Measurements from ENCODE around the gene GRM8. TPM values are rescaled to one million over a fixed set of nuclear protein-coding genes. Genes with fewer than 3 reads are reported as not detected.
A peak's percentile ranks its signal among the peaks of the same experiment; 100 is the strongest.

The GRM8 gene
- polyA plus RNA-seq: not detected

- Mint-ChIP-seq H3K27me3 (peaks cover 55% of the 10 kb centered on the region), H3K36me3 (no peaks in the 10 kb centered on the region), H3K27ac (peak within 1 kb of the TSS in 1 of 3 donors; percentile 6), H3K4me1 (peaks cover 6 to 14% (median 7%) of the 10 kb centered on the region in 3 donors), H3K4me3 (peak within 1 kb of the TSS; percentile 89 to 94 (median 92)), H3K9me3 (no peaks in the 10 kb centered on the region)
Measured at GRCh38 chr7:127252778-127253280, at the start of gene GRM8. TSS of gene GRM8 (minus strand) at chr7:127252941.

GRCh38 chr7:127290801-127291361 is 38.1 kb upstream of the GRM8 start:
- Mint-ChIP-seq H3K4me1 (no peaks in the 10 kb centered on the region), H3K4me3 (no peak overlapping the region), H3K36me3 (no peaks in the 10 kb centered on the region), H3K9me3 (no peaks in the 10 kb centered on the region), H3K27ac (no peak overlapping the region), H3K27me3 (peaks cover 2% of the 10 kb centered on the region)

GRCh38 chr7:127290116-127290655 is 37.4 kb upstream of the GRM8 start:
- H3K4me3 Mint-ChIP-seq: no peak overlapping the region
- H3K27me3 Mint-ChIP-seq: peaks cover 2% of the 10 kb centered on the region
- H3K27ac Mint-ChIP-seq: no peak overlapping the region
- H3K36me3 Mint-ChIP-seq: no peaks in the 10 kb centered on the region
- no peaks in the 10 kb centered on the region for H3K4me1 Mint-ChIP-seq
- no peaks in the 10 kb centered on the region for H3K9me3 Mint-ChIP-seq

DNA sequence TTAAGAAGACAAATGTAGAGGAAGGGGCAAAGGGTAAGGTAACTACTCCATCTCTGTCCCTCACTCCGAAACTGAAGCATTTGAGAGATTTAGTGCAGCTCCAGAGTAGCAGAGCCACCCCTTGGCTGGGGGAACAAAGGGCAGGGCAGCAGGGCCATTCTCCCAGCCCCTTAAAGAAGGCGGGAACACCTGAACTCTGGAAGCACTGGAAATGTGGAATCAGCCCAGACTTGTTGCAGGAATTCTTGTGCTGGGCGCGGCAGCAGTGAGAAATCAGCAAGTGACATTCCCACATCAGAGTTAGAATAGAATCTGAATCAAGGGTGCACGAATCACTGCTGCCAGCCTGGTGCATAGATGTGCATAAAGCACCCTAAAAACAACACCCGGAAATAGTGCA is 34.4 kb upstream of the GRM8 start:
- H3K4me3 Mint-ChIP-seq: no peak overlapping the region
- H3K9me3 Mint-ChIP-seq: no peaks in the 10 kb centered on the region
- peaks cover 3% of the 10 kb centered on the region for H3K27me3 Mint-ChIP-seq
- no peaks in the 10 kb centered on the region for H3K36me3 Mint-ChIP-seq
- peak overlapping the region in 1 of 3 donors; percentile 58 for H3K27ac Mint-ChIP-seq
- H3K4me1 Mint-ChIP-seq: no peaks in the 10 kb centered on the region

- H3K9me3 Mint-ChIP-seq: peaks cover 0 to 2% (median 2%) of the 10 kb centered on the region in 3 donors
- no peak overlapping the region for H3K4me3 Mint-ChIP-seq
- H3K4me1 Mint-ChIP-seq: no peaks in the 10 kb centered on the region
- H3K36me3 Mint-ChIP-seq: no peaks in the 10 kb centered on the region
- peaks cover 15% of the 10 kb centered on the region for H3K27me3 Mint-ChIP-seq
- no peak overlapping the region for H3K27ac Mint-ChIP-seq
Measured at GRCh38 chr7:127270093-127270492, 17.4 kb upstream of the GRM8 start.

DNA sequence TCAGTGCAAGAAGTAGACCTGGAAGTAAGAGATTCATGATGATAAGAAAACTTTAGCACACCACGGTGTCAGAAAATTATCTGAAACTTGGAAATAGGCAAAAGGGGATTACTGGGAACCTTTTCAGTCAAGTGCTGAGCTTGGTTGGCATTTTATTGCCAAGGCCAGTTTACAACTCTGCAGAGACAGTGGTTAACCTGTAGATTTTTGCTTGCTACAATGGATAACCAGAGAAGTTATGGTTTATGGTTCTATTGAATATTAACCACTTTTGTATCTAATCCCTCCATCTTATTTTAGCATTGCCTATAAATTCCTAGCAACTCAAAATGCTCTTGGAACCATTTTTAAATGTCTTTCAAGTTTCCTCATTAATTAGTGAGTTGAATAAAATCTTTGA is 13.3 kb upstream of the GRM8 start:
- H3K4me3 Mint-ChIP-seq: no peak overlapping the region
- H3K27me3 Mint-ChIP-seq: peaks cover 30% of the 10 kb centered on the region
- no peaks in the 10 kb centered on the region for H3K4me1 Mint-ChIP-seq
- no peaks in the 10 kb centered on the region for H3K36me3 Mint-ChIP-seq
- peaks cover 0 to 2% (median 2%) of the 10 kb centered on the region in 3 donors for H3K9me3 Mint-ChIP-seq
- no peak overlapping the region for H3K27ac Mint-ChIP-seq

DNA sequence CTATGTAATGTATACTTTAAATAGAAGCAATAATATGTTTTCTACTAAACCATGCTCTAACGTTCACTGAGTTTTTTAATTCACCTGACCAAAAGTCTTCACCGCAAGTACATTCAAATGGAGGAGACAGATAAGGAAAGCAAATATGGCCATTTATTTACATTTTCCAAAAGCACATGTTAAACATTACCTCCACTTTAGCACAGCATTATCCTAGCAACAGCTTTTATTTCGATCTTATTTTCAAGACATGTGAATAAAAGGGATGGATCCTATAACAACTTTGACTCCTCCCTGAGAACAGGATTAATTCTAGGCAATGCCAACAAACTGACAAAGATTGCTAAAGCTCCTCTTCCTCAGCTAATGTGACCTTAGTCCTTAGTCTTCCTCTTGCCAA is 11.5 kb upstream of the GRM8 start:
- Mint-ChIP-seq H3K4me1 (no peaks in the 10 kb centered on the region), H3K9me3 (peaks cover 0 to 2% (median under 1%) of the 10 kb centered on the region in 3 donors), H3K4me3 (no peak overlapping the region), H3K27ac (no peak overlapping the region), H3K27me3 (peaks cover 27% of the 10 kb centered on the region), H3K36me3 (no peaks in the 10 kb centered on the region)

- H3K36me3 Mint-ChIP-seq: no peaks in the 10 kb centered on the region
- no peak overlapping the region for H3K27ac Mint-ChIP-seq
- no peaks in the 10 kb centered on the region for H3K4me1 Mint-ChIP-seq
- H3K9me3 Mint-ChIP-seq: peaks cover 0 to 3% (median 0%) of the 10 kb centered on the region in 3 donors
- H3K4me3 Mint-ChIP-seq: no peak overlapping the region
- H3K27me3 Mint-ChIP-seq: peaks cover 38% of the 10 kb centered on the region
Measured at GRCh38 chr7:127258111-127258510, 5.4 kb upstream of the GRM8 start.

GRCh38 chr7:127257086-127257485 is 4.3 kb upstream of the GRM8 start:
- peaks cover 4 to 5% (median 5%) of the 10 kb centered on the region in 3 donors for H3K4me1 Mint-ChIP-seq
- no peaks in the 10 kb centered on the region for H3K36me3 Mint-ChIP-seq
- peaks cover 0 to 3% (median 0%) of the 10 kb centered on the region in 3 donors for H3K9me3 Mint-ChIP-seq
- H3K27me3 Mint-ChIP-seq: peaks cover 38% of the 10 kb centered on the region
- peak overlapping the region in 1 of 4 donors; percentile 39 for H3K4me3 Mint-ChIP-seq
- no peak overlapping the region for H3K27ac Mint-ChIP-seq

GRCh38 chr7:127256041-127256725 is 3.4 kb upstream of the GRM8 start:
- Mint-ChIP-seq H3K4me1 (peaks cover 6 to 7% (median 7%) of the 10 kb centered on the region in 3 donors), H3K27me3 (peaks cover 42% of the 10 kb centered on the region), H3K9me3 (peaks cover 0 to 3% (median 0%) of the 10 kb centered on the region in 3 donors), H3K36me3 (no peaks in the 10 kb centered on the region), H3K4me3 (no peak overlapping the region), H3K27ac (no peak overlapping the region)

DNA sequence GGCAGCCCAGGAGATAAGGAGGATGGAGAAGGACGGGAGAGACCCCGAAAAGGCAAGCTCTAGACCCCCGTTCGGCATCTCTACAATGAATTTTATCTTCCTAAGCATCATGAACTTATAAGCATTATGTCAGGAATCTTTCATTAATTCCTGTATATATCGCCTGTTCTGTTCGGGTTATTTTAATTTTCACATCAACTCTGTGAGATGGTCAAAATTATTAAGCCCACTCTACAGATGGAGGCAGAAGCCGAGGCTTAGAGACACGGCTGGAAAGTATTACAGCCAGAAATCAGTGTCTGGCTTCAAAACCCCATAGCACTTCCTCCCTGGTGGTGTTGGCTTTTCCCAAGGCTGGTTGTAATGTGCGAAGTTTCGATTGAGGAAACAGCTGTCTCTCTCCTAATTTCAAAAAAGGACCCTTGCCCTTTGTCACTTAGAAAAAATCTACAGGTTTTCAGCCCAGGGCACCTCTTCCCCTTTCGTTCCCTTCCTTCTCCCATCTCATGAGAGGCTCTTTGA is 1.5 kb upstream of the GRM8 start:
- H3K27ac Mint-ChIP-seq: no peak overlapping the region
- H3K4me3 Mint-ChIP-seq: peak overlapping the region; percentile 89 to 94 (median 92)
- H3K4me1 Mint-ChIP-seq: peaks cover 6 to 14% (median 7%) of the 10 kb centered on the region in 3 donors
- H3K9me3 Mint-ChIP-seq: peaks cover 0 to 2% (median 0%) of the 10 kb centered on the region in 3 donors
- peaks cover 51% of the 10 kb centered on the region for H3K27me3 Mint-ChIP-seq
- H3K36me3 Mint-ChIP-seq: no peaks in the 10 kb centered on the region

DNA sequence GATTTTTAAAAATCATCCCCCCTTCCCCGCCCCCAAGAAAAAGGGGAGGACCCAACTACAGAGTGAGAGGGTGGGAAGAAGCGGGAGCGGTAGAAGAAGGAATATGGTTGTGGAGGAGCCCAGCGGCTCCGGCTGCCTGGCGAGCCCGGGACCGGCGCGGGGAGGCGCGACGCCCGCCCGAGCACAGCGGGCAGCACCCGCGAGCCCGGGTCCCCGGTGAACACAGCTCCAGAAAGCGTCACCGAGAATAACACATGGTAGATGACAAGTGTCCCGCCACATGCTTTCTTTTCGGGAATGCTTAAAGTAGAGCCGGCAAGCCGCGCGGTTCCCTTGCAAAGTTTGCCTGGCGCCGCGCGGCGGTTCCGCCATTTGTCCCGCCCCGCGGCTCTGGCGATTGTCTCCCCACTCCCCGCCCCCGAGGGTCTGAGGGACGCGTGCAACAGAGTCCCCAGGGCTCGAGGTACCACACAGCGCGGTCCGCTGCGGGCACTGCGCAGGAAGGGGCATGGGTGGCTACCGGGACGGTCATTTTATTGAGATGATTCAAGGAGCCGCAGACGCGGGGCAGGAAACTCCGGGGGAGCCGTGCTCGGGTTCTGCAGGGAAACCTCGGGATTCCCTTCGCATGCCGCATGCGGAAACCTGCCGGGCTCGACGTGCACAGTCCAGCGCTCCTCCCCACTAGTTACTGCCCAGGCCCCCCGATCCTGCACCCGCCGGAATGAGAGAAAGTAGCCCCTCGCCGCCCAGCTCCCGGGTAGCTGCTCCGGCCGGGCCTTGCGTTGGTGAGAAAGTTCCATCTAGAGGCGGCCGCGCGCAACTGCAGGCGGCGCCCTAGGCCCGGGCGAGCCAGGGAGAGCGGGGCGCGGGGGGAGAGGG is 781 bp upstream of the GRM8 start:
- peaks cover 52% of the 10 kb centered on the region for H3K27me3 Mint-ChIP-seq
- H3K36me3 Mint-ChIP-seq: no peaks in the 10 kb centered on the region
- no peaks in the 10 kb centered on the region for H3K9me3 Mint-ChIP-seq
- peaks cover 6 to 14% (median 7%) of the 10 kb centered on the region in 3 donors for H3K4me1 Mint-ChIP-seq
- no peak overlapping the region for H3K27ac Mint-ChIP-seq
- H3K4me3 Mint-ChIP-seq: peak overlapping the region; percentile 89 to 94 (median 92)

- H3K36me3 Mint-ChIP-seq: no peaks in the 10 kb centered on the region
- peak overlapping the region in 1 of 3 donors; percentile 6 for H3K27ac Mint-ChIP-seq
- H3K4me1 Mint-ChIP-seq: peaks cover 6 to 14% (median 7%) of the 10 kb centered on the region in 3 donors
- no peaks in the 10 kb centered on the region for H3K9me3 Mint-ChIP-seq
- peak overlapping the region; percentile 88 to 93 (median 91) for H3K4me3 Mint-ChIP-seq
- peaks cover 55% of the 10 kb centered on the region for H3K27me3 Mint-ChIP-seq
Measured at GRCh38 chr7:127252377-127252713, 396 bp downstream of the GRM8 start.

- no peaks in the 10 kb centered on the region for H3K9me3 Mint-ChIP-seq
- H3K4me3 Mint-ChIP-seq: peak overlapping the region; percentile 88 to 93 (median 91)
- peaks cover 56% of the 10 kb centered on the region for H3K27me3 Mint-ChIP-seq
- no peaks in the 10 kb centered on the region for H3K36me3 Mint-ChIP-seq
- peaks cover 6 to 14% (median 7%) of the 10 kb centered on the region in 3 donors for H3K4me1 Mint-ChIP-seq
- peak overlapping the region in 1 of 3 donors; percentile 6 for H3K27ac Mint-ChIP-seq
Measured at GRCh38 chr7:127251465-127252376, 1.0 kb downstream of the GRM8 start.

All from IgD-negative memory B cell (primary cell).